ENCODE data around the gene SPOPL.

DNA sequence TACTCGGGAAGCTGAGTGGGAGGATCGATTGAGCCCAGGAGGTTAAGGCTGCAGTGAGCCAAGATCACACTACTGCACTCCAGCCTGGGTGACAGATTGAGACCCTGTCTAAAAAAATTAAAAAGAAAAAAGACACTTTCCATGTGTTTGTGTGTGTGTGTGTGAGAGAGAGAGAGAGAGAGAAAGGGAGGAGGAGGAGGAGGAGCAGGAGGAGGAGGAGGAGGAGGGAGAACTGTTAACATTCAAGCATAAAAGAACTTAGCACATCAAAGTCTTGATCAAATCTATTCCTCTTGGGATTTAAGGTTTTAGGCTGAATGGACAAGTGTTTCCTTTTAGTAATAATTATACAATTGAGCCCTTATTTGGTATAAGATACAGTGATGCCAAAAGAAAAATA, 75.5 kb downstream of the SPOPL start:
- TF ChIP-seq, protein P1, sequence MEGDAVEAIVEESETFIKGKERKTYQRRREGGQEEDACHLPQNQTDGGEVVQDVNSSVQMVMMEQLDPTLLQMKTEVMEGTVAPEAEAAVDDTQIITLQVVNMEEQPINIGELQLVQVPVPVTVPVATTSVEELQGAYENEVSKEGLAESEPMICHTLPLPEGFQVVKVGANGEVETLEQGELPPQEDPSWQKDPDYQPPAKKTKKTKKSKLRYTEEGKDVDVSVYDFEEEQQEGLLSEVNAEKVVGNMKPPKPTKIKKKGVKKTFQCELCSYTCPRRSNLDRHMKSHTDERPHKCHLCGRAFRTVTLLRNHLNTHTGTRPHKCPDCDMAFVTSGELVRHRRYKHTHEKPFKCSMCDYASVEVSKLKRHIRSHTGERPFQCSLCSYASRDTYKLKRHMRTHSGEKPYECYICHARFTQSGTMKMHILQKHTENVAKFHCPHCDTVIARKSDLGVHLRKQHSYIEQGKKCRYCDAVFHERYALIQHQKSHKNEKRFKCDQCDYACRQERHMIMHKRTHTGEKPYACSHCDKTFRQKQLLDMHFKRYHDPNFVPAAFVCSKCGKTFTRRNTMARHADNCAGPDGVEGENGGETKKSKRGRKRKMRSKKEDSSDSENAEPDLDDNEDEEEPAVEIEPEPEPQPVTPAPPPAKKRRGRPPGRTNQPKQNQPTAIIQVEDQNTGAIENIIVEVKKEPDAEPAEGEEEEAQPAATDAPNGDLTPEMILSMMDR (IDR thresholded peaks at IDR 0.05) = no peak
- no peak for TF ChIP-seq POLR2A (IDR thresholded peaks at IDR 0.05)
